ENCODE data around the gene LHFPL2.
A peak's percentile ranks its signal among the peaks of the same experiment; 100 is the strongest.

Gene LHFPL2

DNA sequence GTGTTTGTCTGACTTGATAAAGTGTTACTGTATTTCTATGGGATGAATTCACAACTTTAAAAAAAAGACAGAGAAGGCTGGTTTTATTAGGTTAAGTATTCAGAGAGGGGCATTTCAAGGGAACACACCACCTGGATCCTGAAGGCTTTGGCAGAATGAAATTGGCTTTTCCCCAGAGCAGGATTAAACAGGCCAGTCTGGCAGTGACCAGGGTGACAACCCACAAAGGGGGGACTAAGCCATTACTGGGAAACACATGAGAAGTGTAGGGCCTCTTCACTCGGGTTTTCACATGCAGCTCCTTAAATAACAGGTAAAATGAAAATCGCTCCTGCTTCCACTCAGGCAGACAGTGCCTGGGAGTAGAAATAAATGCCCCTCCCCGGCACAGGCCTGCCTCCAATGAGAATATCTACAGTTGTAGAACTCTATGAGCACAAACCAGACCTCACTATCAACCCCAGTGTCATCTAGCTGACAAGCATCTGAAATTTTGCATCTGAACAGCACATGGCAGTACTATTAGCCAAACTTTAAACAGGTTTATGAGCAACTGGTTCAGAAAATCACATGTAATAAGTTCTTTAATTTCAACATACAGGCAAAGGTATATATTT is 85.8 kb downstream of the LHFPL2 start:
- Mint-ChIP-seq H3K9me3 (no peaks in the 10 kb centered on the region), H3K36me3 (peaks cover 15% of the 10 kb centered on the region), H3K27ac (no peak overlapping the region), H3K4me3 (no peak overlapping the region), H3K27me3 (no peaks in the 10 kb centered on the region), H3K4me1 (peaks cover 3% of the 10 kb centered on the region)
- ATAC-seq (ENCODE audit: low read depth): no peak
- DNase-seq (ENCODE audit: low spot score in 2 of 2): no peak

DNA sequence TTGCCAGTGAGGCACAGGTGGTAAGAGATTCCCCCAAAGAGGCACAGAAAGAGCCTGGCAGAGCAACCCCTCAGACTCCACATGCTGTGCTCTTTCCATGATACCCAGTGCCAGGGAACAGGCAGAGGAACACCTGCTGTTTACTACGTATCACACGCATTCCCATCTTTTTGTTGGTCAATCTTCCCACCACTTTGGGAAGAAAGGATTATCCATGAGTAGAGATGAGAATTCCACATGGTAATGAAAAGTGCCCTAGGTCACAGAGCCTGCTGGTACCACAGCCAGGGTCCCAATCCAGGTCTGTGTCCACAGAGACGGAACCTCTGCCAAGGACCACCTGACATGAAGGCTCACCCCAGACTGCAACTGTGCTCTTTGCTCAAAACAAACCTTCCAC is 86.6 kb downstream of the LHFPL2 start:
- Mint-ChIP-seq H3K27ac (no peak overlapping the region), H3K9me3 (no peaks in the 10 kb centered on the region), H3K4me1 (peaks cover 5% of the 10 kb centered on the region), H3K36me3 (peaks cover 15% of the 10 kb centered on the region), H3K4me3 (no peak overlapping the region), H3K27me3 (no peaks in the 10 kb centered on the region)
- DNase-seq (ENCODE audit: low spot score in 2 of 2) (no peak), ATAC-seq (ENCODE audit: low read depth) (no peak)

- Mint-ChIP-seq H3K4me3 (no peak overlapping the region), H3K27me3 (no peaks in the 10 kb centered on the region), H3K27ac (no peak overlapping the region), H3K9me3 (no peaks in the 10 kb centered on the region), H3K36me3 (peaks cover 15% of the 10 kb centered on the region), H3K4me1 (peaks cover 5% of the 10 kb centered on the region)
- no peak for DNase-seq (ENCODE audit: low spot score in 2 of 2)
- ATAC-seq (ENCODE audit: low read depth): no peak
Measured at GRCh38 chr5:78561261-78561660, 87.3 kb downstream of the LHFPL2 start.

GRCh38 chr5:78560000-78560855 is 88.3 kb downstream of the LHFPL2 start:
- Mint-ChIP-seq H3K27me3 (no peaks in the 10 kb centered on the region), H3K4me1 (peaks cover 15% of the 10 kb centered on the region), H3K36me3 (peaks cover 15% of the 10 kb centered on the region), H3K9me3 (no peaks in the 10 kb centered on the region), H3K27ac (no peak overlapping the region), H3K4me3 (no peak overlapping the region)
- DNase-seq (ENCODE audit: low spot score in 2 of 2) (no peak), ATAC-seq (ENCODE audit: low read depth) (no peak)

DNA sequence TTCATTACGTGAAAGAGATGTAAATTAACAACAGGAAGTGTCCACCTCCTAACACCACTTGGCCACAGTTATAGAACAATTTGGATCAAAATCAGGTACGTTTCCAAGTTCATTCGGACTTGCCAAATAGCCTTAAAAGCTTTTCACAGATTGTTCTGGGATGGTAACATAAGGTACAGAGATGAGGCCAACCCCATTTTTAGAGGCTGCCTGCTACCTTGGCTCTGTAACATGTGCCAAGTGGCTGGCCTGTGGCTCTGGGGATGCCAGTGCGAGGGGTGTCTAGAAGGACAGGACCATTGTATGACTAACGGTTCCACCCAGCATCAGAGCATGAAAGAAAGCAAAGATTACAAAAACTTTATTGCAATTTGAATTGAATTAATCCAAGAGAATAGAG is 91.0 kb downstream of the LHFPL2 start:
- Mint-ChIP-seq H3K9me3 (no peaks in the 10 kb centered on the region), H3K27ac (no peak overlapping the region), H3K4me1 (peaks cover 22% of the 10 kb centered on the region), H3K4me3 (no peak overlapping the region), H3K27me3 (no peaks in the 10 kb centered on the region), H3K36me3 (peaks cover 15% of the 10 kb centered on the region)
- ATAC-seq (ENCODE audit: low read depth) (no peak), DNase-seq (ENCODE audit: low spot score in 2 of 2) (no peak)

- Mint-ChIP-seq H3K4me3 (no peak overlapping the region), H3K36me3 (peaks cover 13% of the 10 kb centered on the region), H3K4me1 (peaks cover 22% of the 10 kb centered on the region), H3K9me3 (no peaks in the 10 kb centered on the region), H3K27ac (peak overlapping the region; percentile 49), H3K27me3 (no peaks in the 10 kb centered on the region)
- no peak for DNase-seq (ENCODE audit: low spot score in 2 of 2)
- ATAC-seq (ENCODE audit: low read depth): peak; percentile 26
Measured at GRCh38 chr5:78555870-78556269, 92.7 kb downstream of the LHFPL2 start.

GRCh38 chr5:78554670-78555069 is 93.9 kb downstream of the LHFPL2 start:
- peaks cover 21% of the 10 kb centered on the region for H3K4me1 Mint-ChIP-seq
- DNase-seq (ENCODE audit: low spot score in 2 of 2) (no peak), ATAC-seq (ENCODE audit: low read depth) (no peak)
- H3K27me3 Mint-ChIP-seq: no peaks in the 10 kb centered on the region
- H3K27ac Mint-ChIP-seq: no peak overlapping the region
- no peaks in the 10 kb centered on the region for H3K9me3 Mint-ChIP-seq
- no peak overlapping the region for H3K4me3 Mint-ChIP-seq
- H3K36me3 Mint-ChIP-seq: peaks cover 11% of the 10 kb centered on the region

DNA sequence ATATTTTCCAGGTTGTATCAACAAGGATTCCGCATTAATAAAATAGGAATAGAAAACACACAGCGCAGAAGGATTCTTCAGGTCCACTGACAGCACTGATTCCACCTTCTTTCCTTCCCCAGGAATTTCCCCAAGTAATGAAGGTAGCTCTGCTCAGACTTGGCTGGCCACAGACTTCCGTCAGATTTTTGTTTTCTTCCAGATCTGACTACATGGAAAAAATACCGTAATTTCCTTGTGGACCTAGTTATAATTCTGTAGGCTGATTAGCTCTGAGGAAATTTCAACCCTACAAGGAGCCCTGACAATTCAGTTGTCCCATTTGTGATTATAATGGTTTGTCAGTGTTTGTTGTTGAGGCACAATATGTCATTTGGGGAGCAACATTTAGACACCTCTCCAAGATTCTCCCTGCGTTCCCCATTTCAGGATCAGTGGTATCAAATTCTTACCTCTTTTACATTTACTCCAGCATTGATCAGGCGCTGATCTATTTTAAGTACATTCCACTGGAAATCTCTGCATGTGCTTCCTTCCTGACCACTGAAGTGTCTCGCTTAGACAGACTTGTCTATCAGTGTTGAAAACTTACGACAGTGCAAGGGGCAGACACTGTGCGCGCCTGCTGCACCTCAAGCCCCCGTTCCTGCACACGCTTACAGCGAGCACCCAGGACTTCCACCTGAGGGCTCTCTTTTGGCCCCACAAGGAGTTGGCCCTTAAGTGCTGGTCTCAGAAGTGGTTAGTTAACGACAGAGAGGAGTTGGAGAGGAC is 94.8 kb downstream of the LHFPL2 start:
- Mint-ChIP-seq H3K27ac (peak overlapping the region; percentile 70), H3K9me3 (no peaks in the 10 kb centered on the region), H3K4me3 (no peak overlapping the region), H3K36me3 (peaks cover 6% of the 10 kb centered on the region), H3K4me1 (peaks cover 21% of the 10 kb centered on the region), H3K27me3 (no peaks in the 10 kb centered on the region)
- no peak for ATAC-seq (ENCODE audit: low read depth)
- DNase-seq (ENCODE audit: low spot score in 2 of 2): no peak

GRCh38 chr5:78552729-78553342 is 95.7 kb downstream of the LHFPL2 start:
- Mint-ChIP-seq H3K27me3 (no peaks in the 10 kb centered on the region), H3K4me1 (peaks cover 21% of the 10 kb centered on the region), H3K27ac (peak overlapping the region; percentile 70), H3K36me3 (peaks cover 6% of the 10 kb centered on the region), H3K4me3 (peak overlapping the region; percentile 54), H3K9me3 (no peaks in the 10 kb centered on the region)
- ATAC-seq (ENCODE audit: low read depth) (peak; percentile 43), DNase-seq (ENCODE audit: low spot score in 2 of 2) (no peak)

- ATAC-seq (ENCODE audit: low read depth) (no peak), DNase-seq (ENCODE audit: low spot score in 2 of 2) (no peak)
- Mint-ChIP-seq H3K4me3 (no peak overlapping the region), H3K27me3 (no peaks in the 10 kb centered on the region), H3K36me3 (peaks cover 6% of the 10 kb centered on the region), H3K4me1 (peaks cover 18% of the 10 kb centered on the region), H3K27ac (no peak overlapping the region), H3K9me3 (no peaks in the 10 kb centered on the region)
Measured at GRCh38 chr5:78550891-78551290, 97.7 kb downstream of the LHFPL2 start.

DNA sequence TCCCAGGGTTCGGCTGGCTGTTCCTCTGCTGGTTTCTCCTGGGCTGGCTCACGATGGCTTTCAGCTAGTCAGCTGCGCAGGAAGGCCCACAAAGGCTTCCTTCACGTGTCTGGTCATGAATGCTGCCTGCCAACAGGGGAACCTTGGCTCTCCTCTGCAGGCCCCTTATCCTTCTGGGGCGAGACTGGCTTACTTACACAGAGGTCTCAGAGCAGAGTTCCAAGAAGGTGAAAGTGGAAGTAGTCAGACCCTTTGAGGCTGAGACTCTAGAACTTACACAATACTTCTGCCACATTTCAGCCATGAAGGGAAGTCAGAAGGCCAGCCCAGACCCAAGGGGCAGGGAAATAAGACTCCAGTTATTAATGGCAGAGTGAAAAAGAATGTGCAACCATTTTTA is 99.5 kb downstream of the LHFPL2 start:
- DNase-seq (ENCODE audit: low spot score in 2 of 2): no peak
- no peak for ATAC-seq (ENCODE audit: low read depth)
- Mint-ChIP-seq H3K27ac (no peak overlapping the region), H3K27me3 (no peaks in the 10 kb centered on the region), H3K36me3 (peaks cover 8% of the 10 kb centered on the region), H3K9me3 (no peaks in the 10 kb centered on the region), H3K4me3 (no peak overlapping the region), H3K4me1 (peaks cover 15% of the 10 kb centered on the region)

GRCh38 chr5:78547731-78548615 is 100.6 kb downstream of the LHFPL2 start:
- Mint-ChIP-seq H3K4me1 (peaks cover 11% of the 10 kb centered on the region), H3K27ac (no peak overlapping the region), H3K9me3 (no peaks in the 10 kb centered on the region), H3K36me3 (peaks cover 4% of the 10 kb centered on the region), H3K4me3 (no peak overlapping the region), H3K27me3 (no peaks in the 10 kb centered on the region)
- DNase-seq (ENCODE audit: low spot score in 2 of 2): no peak
- ATAC-seq (ENCODE audit: low read depth): no peak

DNA sequence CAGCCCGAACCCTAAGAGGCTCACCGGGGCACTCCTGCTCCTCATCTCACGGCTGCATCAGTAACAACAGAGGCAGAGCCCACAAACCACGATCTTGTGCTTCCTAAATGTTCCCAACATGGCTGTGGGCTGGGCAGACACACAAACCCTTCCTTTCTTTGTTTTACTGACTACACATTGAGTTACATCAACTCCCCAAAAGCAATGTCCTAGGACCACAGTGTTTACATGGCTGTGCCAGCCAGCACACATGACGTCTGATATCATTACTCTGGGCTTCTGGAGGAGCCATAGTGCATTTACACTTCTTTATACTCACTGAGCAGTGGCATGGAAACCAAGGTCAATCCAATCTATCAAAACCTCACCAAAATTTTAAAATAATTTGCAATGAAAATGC is 101.4 kb downstream of the LHFPL2 start:
- DNase-seq (ENCODE audit: low spot score in 2 of 2) (no peak), ATAC-seq (ENCODE audit: low read depth) (no peak)
- peaks cover 9% of the 10 kb centered on the region for H3K4me1 Mint-ChIP-seq
- no peaks in the 10 kb centered on the region for H3K27me3 Mint-ChIP-seq
- H3K36me3 Mint-ChIP-seq: peaks cover 7% of the 10 kb centered on the region
- no peak overlapping the region for H3K27ac Mint-ChIP-seq
- H3K4me3 Mint-ChIP-seq: no peak overlapping the region
- H3K9me3 Mint-ChIP-seq: no peaks in the 10 kb centered on the region

Data from memory B cell (primary cell).